ENCODE results near the gene LRRN4CL.

LRRN4CL gene

DNA sequence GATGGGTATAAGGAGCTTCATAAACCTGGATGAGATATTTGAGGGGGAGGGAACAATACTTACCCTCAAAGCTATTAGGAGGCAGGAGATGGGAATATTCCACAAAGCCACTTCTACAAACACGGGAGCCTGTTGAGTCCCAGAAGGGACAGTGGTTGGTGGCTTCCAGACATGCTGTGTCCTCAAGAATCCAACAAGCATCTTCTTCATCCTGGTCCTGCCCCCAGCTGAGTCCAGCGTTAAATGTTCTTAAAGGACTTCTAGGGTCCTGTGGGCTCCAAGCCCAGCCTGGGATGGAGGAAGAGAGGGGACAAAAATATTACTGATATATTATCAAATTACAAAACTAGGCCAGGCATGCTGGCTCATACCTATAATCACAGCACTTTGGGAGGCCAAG is 21.9 kb downstream of the LRRN4CL start:
- no peak for DNase-seq (ENCODE audit: extremely low read depth, low read depth)
- peak overlapping the region; percentile 98 for H3K4me3 ChIP-seq (replicated peaks; ENCODE audit: low read depth, low read length)
- TF ChIP-seq, protein P1, sequence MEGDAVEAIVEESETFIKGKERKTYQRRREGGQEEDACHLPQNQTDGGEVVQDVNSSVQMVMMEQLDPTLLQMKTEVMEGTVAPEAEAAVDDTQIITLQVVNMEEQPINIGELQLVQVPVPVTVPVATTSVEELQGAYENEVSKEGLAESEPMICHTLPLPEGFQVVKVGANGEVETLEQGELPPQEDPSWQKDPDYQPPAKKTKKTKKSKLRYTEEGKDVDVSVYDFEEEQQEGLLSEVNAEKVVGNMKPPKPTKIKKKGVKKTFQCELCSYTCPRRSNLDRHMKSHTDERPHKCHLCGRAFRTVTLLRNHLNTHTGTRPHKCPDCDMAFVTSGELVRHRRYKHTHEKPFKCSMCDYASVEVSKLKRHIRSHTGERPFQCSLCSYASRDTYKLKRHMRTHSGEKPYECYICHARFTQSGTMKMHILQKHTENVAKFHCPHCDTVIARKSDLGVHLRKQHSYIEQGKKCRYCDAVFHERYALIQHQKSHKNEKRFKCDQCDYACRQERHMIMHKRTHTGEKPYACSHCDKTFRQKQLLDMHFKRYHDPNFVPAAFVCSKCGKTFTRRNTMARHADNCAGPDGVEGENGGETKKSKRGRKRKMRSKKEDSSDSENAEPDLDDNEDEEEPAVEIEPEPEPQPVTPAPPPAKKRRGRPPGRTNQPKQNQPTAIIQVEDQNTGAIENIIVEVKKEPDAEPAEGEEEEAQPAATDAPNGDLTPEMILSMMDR (IDR thresholded peaks at IDR 0.05; ENCODE audit: low read depth, low read length, missing control alignments) = no peak

DNA sequence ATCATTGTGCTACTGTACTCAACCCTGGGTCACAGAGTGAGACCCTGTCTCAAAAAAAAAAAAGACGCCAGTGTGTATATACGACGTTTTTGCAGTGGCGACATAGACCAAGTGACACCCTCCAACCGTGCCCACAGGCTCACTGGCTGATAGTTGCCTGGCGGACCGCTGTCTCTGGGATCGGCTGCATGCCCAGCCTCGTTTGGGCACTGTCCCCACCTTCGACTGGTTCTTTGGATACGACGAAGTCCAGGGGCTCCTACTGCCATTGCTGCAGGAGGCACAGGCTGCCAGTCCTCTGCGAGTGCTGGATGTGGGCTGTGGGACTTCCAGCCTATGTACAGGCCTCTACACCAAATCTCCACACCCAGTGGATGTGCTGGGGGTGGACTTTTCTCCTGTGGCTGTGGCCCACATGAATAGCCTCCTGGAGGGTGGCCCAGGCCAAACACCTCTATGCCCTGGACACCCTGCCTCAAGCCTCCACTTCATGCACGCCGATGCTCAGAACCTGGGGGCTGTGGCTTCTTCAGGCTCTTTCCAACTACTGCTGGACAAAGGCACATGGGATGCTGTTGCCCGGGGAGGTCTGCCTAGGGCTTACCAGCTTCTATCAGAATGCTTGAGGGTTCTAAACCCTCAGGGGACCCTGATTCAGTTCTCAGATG is 22.9 kb downstream of the LRRN4CL start:
- no peak for DNase-seq (ENCODE audit: extremely low read depth, low read depth)
- peak overlapping the region; percentile 98 for H3K4me3 ChIP-seq (replicated peaks; ENCODE audit: low read depth, low read length)
- TF ChIP-seq, protein P1 (IDR thresholded peaks at IDR 0.05; ENCODE audit: low read depth, low read length, missing control alignments) = no peak

DNA sequence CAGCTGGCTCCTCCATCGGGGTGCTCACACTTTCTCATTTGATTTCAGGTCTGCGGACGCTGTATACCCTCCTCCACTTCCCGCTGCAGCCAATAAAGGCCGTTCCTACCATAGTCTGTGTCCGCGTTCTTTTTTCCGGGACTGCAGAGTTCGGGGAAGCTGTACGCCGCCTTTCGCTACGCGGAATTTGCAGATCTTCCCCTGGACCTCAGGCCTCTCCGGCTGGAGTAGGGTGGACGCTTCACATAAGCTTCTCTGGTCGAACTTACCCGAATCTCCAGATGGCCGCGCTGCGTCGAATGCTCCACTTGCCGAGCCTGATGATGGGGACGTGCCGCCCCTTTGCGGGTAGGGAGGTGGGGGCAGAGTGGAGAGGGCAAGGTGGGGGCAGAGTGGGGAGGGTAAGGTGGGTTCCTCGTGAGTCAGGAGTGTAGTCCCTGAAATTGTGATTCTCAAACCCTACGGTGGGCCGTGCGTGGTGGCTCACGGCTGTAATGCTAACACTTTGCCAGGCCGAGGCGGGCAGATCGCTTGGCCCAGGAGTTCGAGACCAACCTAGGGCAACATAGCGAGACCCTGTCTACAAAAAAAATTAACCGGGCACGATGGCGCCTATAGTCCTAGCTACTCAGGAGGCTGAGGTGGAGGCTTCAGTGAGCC is 23.6 kb downstream of the LRRN4CL start:
- DNase-seq (ENCODE audit: extremely low read depth, low read depth) = no peak
- TF ChIP-seq, protein P1 (IDR thresholded peaks at IDR 0.05; ENCODE audit: low read depth, low read length, missing control alignments) = no peak
- peak overlapping the region; percentile 98 for H3K4me3 ChIP-seq (replicated peaks; ENCODE audit: low read depth, low read length)

DNA sequence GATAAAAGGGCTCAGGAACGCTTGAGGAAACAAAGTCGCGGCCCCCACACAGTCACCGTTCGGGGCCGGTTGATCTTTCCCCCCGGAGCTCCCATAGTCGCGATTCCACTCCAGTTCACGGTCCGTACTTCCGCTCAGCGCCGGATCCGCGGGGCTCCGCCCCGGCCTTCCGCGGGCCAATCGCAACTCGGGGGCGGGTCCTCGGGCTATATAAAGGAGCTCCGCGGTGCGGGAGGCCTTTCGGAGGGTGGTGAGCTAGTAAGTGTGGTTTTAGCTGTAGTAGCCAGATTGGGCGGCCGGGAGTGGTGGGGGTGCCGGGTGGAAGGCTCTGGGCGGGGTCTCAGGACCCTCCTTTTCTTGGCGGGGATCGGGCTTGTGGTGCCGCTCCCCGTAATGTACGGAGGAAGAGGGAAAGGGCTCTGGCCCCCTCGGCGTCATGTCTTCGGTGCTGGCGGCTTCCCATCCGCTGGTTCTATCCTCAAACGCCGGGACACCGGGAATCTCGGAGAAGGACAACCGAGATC is 24.2 kb downstream of the LRRN4CL start, which contains the start of the genes C11orf98 and CSKMT:
C11orf98 (minus strand) TSS at position 136 of the 524 bp plus-strand sequence; CDS start at position 95, 41 bp downstream.
CSKMT (plus strand) TSS at position 238 of the 524 bp plus-strand sequence. CDS start 568 bp downstream, outside the sequence.
- TF ChIP-seq, protein P1 (IDR thresholded peaks at IDR 0.05; ENCODE audit: low read depth, low read length, missing control alignments) = no peak
- peak; percentile 82 for DNase-seq (ENCODE audit: extremely low read depth, low read depth)
- peak within 1 kb of the TSS; percentile 98 for H3K4me3 ChIP-seq (replicated peaks; ENCODE audit: low read depth, low read length)

DNA sequence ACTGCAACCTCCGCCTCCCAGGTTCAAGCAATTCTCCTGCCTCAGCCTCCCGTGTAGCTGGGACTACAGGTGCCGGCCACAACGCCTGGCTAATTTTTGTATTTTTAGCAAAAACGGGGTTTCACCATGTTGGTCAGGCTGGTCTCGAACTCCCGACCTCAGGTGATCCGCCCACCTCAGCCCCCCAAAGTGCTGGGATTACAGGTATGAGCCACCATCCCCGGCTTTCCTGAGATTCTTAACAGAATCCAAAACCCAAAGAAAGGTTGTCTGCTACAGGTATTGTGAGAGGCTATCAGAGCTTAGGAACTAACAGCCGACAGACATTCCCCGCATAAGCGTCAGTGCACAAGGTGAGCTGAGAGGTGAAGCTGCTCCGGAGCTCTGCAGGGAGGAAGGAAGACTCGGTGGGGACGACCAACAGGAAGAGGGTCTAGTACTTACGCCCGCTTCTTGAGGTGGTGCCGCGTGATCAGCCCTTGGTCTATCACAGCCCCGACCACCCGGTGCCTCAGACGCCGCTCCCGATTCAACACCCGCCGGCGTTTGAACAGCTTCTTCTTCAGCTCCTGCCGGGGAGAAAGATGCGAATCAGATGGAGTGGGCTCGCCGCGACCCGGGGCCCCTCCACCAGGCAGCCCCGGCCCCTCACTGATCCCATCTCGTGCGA is 24.8 kb downstream of the LRRN4CL start:
- no peak for DNase-seq (ENCODE audit: extremely low read depth, low read depth)
- TF ChIP-seq, protein P1 (IDR thresholded peaks at IDR 0.05; ENCODE audit: low read depth, low read length, missing control alignments) = no peak
- peak overlapping the region; percentile 98 for H3K4me3 ChIP-seq (replicated peaks; ENCODE audit: low read depth, low read length)

DNA sequence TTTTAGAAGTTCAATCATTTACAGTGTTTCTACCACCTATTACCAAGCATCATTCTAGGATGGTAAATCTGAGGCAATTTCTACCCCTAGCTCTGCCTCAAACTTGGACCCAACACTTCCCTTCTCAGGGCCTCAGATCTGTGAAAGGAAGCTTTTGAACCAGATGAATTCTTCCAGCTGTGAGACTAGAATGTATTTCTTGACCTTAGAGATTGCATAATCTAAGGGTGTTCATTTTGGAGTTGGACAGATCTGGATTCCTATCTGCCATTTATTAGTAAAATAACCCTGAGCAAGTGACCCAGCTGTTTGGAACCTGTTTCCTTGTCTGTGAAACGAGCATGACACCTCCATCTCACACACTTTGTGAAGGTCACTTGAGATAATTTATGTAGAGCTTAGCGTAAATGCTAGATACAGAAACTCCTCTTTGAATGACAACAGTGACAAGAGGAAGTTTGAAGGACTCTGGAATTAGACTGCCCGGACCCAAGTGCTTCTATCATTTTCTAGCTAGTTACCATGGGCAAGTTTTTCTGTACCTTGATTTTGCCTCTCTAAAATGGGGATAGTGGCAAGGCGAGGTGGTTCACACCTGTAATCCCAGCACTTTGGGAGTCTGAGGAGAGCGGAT is 32.4 kb downstream of the LRRN4CL start:
- DNase-seq (ENCODE audit: extremely low read depth, low read depth) = no peak
- H3K4me3 ChIP-seq (replicated peaks; ENCODE audit: low read depth, low read length) = no peak overlapping the region
- TF ChIP-seq, protein P1 (IDR thresholded peaks at IDR 0.05; ENCODE audit: low read depth, low read length, missing control alignments) = no peak

Measured in HFF-Myc (cell line).